Measurements from ENCODE around the gene TMEM245.

DNA sequence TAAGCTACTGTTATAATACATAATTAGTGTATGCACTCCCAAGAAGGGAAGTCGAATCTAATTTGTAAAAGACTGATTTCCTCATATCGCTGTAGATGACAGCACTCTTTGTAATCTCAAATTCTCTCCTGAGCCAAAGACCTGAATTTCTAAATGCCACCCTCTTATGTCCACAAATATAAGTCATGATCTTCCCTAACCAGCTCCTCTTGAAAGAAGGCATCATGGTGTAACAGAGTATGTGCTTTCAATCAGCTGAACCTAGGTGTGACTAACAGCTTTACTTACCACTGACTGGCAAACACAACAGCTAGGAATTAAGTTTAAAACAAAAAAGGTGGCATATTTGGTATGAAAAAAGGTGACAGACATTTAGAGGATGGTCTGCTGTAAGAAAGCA lies 72.5 kb downstream of the TMEM245 start:
- TF ChIP-seq, protein P1, sequence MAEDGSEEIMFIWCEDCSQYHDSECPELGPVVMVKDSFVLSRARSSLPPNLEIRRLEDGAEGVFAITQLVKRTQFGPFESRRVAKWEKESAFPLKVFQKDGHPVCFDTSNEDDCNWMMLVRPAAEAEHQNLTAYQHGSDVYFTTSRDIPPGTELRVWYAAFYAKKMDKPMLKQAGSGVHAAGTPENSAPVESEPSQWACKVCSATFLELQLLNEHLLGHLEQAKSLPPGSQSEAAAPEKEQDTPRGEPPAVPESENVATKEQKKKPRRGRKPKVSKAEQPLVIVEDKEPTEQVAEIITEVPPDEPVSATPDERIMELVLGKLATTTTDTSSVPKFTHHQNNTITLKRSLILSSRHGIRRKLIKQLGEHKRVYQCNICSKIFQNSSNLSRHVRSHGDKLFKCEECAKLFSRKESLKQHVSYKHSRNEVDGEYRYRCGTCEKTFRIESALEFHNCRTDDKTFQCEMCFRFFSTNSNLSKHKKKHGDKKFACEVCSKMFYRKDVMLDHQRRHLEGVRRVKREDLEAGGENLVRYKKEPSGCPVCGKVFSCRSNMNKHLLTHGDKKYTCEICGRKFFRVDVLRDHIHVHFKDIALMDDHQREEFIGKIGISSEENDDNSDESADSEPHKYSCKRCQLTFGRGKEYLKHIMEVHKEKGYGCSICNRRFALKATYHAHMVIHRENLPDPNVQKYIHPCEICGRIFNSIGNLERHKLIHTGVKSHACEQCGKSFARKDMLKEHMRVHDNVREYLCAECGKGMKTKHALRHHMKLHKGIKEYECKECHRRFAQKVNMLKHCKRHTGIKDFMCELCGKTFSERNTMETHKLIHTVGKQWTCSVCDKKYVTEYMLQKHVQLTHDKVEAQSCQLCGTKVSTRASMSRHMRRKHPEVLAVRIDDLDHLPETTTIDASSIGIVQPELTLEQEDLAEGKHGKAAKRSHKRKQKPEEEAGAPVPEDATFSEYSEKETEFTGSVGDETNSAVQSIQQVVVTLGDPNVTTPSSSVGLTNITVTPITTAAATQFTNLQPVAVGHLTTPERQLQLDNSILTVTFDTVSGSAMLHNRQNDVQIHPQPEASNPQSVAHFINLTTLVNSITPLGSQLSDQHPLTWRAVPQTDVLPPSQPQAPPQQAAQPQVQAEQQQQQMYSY (CRISPR knock-in tag; IDR thresholded peaks at IDR 0.05), result no peak
- TF ChIP-seq POLR2AphosphoS5 (IDR thresholded peaks at IDR 0.05; ENCODE audit: low read depth, low read length) (no peak), FOXK1 (CRISPR knock-in tag; IDR thresholded peaks at IDR 0.05; ENCODE audit: borderline replicate concordance, low read depth) (no peak)
- TF ChIP-seq, protein P2, sequence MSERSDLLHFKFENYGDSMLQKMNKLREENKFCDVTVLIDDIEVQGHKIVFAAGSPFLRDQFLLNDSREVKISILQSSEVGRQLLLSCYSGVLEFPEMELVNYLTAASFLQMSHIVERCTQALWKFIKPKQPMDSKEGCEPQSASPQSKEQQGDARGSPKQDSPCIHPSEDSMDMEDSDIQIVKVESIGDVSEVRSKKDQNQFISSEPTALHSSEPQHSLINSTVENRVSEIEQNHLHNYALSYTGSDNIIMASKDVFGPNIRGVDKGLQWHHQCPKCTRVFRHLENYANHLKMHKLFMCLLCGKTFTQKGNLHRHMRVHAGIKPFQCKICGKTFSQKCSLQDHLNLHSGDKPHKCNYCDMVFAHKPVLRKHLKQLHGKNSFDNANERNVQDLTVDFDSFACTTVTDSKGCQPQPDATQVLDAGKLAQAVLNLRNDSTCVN (CRISPR knock-in tag; IDR thresholded peaks at IDR 0.05; ENCODE audit: borderline replicate concordance), result no peak

Data from HepG2 (cell line).